Uterus (tissue), 2 donors: ENCODE results near the gene FGD2.

Experiments used
- POLR2A ChIP-seq, 2 donors: fragments of 450-650 bp; IDR thresholded peaks; one replicate each; pipeline ENCODE4 v1.6.1; 2016; ENCODE audit warnings: antibody characterized with exemption in 2 of 2, mild to moderate bottlenecking in 1 of 2, moderate library complexity in 1 of 2
- TF ChIP-seq, protein P1 (sequence below), 4 experiments: fragments of 200-600 bp in 2 of 4; fragments of 450-650 bp in 2 of 4; sonication (generic) in 2 of 4; IDR thresholded peaks; one replicate each; pipeline ENCODE4 v1.5.1; 2016 to 2019; ENCODE audit warnings: antibody characterized with exemption in 4 of 4, mild to moderate bottlenecking in 2 of 4, moderate library complexity in 1 of 4

DNA sequence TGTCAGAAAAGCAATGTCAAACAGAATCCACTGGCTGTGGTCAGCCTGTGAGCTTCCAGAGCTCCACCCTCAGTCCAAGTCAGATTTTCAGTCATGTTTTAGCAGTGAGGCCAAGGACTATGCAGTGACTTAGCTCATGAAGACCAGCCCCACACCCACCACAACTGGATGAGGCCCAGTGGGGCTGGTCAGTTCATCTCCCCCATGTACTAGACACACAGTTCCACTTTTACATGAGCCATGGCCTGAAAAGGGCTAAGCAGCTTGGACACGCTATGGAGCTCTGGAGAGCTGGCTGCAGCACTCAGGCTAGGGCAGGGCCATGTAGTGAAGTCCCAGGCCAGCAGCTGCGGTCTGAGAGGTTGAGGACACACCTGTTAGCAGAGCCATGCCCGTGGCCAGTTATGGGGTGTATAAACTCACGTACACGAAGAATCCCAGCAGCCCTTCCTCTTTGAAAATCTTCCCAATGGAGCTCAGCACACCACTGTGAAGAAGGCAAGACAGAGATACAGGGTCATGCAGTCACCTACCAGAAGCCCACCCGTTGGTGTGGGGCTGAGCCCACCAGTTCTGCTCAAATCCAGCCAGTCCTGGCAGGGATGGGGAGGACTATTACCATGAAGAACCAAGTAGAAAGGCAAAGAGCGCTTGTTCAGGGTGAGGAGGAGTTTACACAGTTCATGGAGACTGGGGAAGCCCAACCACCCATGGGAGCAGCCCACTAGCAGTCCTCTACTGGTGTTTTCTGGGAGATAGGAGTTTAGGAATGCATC, 30.0 kb upstream of the FGD2 start:
- TF ChIP-seq, protein P1, sequence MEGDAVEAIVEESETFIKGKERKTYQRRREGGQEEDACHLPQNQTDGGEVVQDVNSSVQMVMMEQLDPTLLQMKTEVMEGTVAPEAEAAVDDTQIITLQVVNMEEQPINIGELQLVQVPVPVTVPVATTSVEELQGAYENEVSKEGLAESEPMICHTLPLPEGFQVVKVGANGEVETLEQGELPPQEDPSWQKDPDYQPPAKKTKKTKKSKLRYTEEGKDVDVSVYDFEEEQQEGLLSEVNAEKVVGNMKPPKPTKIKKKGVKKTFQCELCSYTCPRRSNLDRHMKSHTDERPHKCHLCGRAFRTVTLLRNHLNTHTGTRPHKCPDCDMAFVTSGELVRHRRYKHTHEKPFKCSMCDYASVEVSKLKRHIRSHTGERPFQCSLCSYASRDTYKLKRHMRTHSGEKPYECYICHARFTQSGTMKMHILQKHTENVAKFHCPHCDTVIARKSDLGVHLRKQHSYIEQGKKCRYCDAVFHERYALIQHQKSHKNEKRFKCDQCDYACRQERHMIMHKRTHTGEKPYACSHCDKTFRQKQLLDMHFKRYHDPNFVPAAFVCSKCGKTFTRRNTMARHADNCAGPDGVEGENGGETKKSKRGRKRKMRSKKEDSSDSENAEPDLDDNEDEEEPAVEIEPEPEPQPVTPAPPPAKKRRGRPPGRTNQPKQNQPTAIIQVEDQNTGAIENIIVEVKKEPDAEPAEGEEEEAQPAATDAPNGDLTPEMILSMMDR (IDR thresholded peaks at IDR 0.05), result no peak
- no peak for TF ChIP-seq POLR2A (IDR thresholded peaks at IDR 0.05)
